PC-9 (cell line): ENCODE data around the gene ELL2. TPM values are rescaled to one million over a fixed set of nuclear protein-coding genes. Genes with fewer than 3 reads are reported as not detected.
A peak's percentile ranks its signal among the peaks of the same experiment; 100 is the strongest.

Source experiments
- BruUV-seq: library from RNA; stranded (reverse); fragments of 400-500 nt; replicated peaks from 2 replicates; lab custom pipeline; 2021; lab: Mats Ljungman, UMichigan
- CTCF ChIA-PET: fragments of 300-600 bp; sonication (Branson Sonifier 250); formaldehyde crosslinking; loops from one replicate; lab custom pipeline; 2022; ENCODE audit warnings: antibody characterized with exemption; lab: Charles Lee
- POLR2A ChIA-PET: fragments of 300-600 bp; sonication (Branson Sonifier 250); formaldehyde crosslinking; loops from one replicate; lab custom pipeline; 2022; ENCODE audit warnings: antibody characterized with exemption; ENCODE audit not compliant: unreplicated experiment; lab: Charles Lee
- DNase-seq, 2 experiments: peaks; one replicate each; pipeline versions ENCODE4 v3.0.0 to v3.0.0-alpha.2; 2015 to 2022; ENCODE audit warnings: mixed read lengths in 1 of 2
- H2AFZ ChIP-seq: fragments of 200-600 bp; sonication (generic); 2 replicates; pipeline ENCODE4 v1.8.1; 2017; ENCODE audit warnings: antibody characterized with exemption
- H3F3A ChIP-seq: fragments of 200-600 bp; sonication (generic); 2 replicates; pipeline ENCODE4 v1.8.1; 2017; ENCODE audit warnings: antibody characterized with exemption, mild to moderate bottlenecking, low read depth; ENCODE audit not compliant: insufficient read depth
- H3K27ac ChIP-seq: fragments of 200-600 bp; sonication (generic); 2 replicates; pipeline ENCODE4 v1.6.1; 2016; ENCODE audit warnings: mixed run types
- H3K27me3 ChIP-seq: fragments of 200-600 bp; sonication (generic); 2 replicates; pipeline ENCODE4 v1.6.1; 2016; ENCODE audit warnings: low read depth, mixed run types; ENCODE audit not compliant: insufficient read depth
- H3K36me3 ChIP-seq: fragments of 200-600 bp; sonication (generic); 2 replicates; pipeline ENCODE4 v1.6.1; 2016; ENCODE audit warnings: low read depth, mixed run types
- H3K4me1 ChIP-seq: fragments of 200-600 bp; sonication (generic); replicated peaks from 2 replicates; pipeline ENCODE4 v1.6.1; 2016; ENCODE audit warnings: mixed run types; ENCODE audit not compliant: insufficient read depth
- H3K4me2 ChIP-seq: fragments of 200-600 bp; sonication (generic); 2 replicates; pipeline ENCODE4 v1.6.1; 2017; ENCODE audit warnings: mixed run types
- H3K4me3 ChIP-seq: fragments of 200-600 bp; sonication (generic); 2 replicates; pipeline ENCODE4 v1.6.1; 2016; ENCODE audit warnings: mixed run types
- H3K79me2 ChIP-seq: fragments of 200-600 bp; sonication (generic); 2 replicates; pipeline ENCODE4 v1.6.1; 2017; ENCODE audit warnings: low read depth, mixed run types
- H3K9me2 ChIP-seq: fragments of 200-600 bp; sonication (generic); 2 replicates; pipeline ENCODE4 v1.8.1; 2017; ENCODE audit warnings: mild to moderate bottlenecking; ENCODE audit not compliant: insufficient read depth
- H3K9me3 ChIP-seq: fragments of 200-600 bp; sonication (generic); 2 replicates; pipeline ENCODE4 v1.8.1; 2016; ENCODE audit warnings: low read depth; ENCODE audit not compliant: insufficient read depth
- H4K20me1 ChIP-seq: fragments of 200-600 bp; sonication (generic); 2 replicates; pipeline ENCODE4 v1.8.1; 2017; ENCODE audit not compliant: insufficient read depth
- CTCF ChIP-seq: fragments of 200-600 bp; sonication (generic); conservative IDR thresholded peaks from 2 replicates; pipeline ENCODE4 v1.6.1; 2017; ENCODE audit warnings: mixed run types, antibody characterized with exemption, mild to moderate bottlenecking, moderate library complexity
- EZH2 ChIP-seq: fragments of 200-600 bp; sonication (generic); IDR thresholded peaks from 2 replicates; pipeline ENCODE4 v1.8.0; 2017; ENCODE audit warnings: antibody characterized with exemption, low read depth
- intact Hi-C: fragments of 100-400 bp; cut with micrococcal nuclease; formaldehyde crosslinking; loops from one replicate; pipeline ENCODE4 v1.10.0; 2022; ENCODE audit not compliant: unreplicated experiment
- total RNA-seq: library from RNA; stranded (reverse); gene quantifications from 2 replicates; pipeline ENCODE4 v1.2.3, GENCODE V29; 2021

The ELL2 gene
- total RNA-seq, 1 experiment from 2014 or later: 25.5 TPM

DNA sequence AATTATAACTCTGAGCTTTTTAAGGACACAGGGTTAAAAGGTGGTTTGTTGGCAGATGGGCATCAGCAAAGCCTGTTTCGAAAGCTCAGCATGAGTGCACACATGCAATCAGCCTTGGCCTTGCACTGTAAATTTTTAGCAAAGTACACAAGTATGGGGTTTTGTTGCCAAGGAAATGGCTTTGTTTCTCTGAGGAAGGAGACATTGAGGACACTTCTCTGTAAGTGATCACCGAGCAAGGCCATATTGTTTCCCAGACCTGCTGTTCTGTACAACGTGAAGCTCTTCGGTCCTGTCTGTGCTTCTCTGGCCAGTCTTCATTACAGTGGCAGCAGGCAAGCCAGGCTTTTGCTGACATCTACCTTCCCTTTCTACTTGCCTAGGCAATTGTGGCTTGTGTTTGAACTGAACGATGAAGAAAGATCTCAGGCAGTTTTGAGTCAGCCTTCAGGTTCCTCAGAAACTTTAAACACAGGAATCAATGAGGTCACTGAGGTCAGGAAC, 111.2 kb downstream of the ELL2 start:
- POLR2A ChIA-PET: no interaction called here
- Histone ChIP-seq H2AFZ (no peak overlapping the region), H3K9me3 (no peaks in the 10 kb centered on the region), H3K9me2 (no peaks in the 10 kb centered on the region), H3K4me3 (no peak overlapping the region), H3K79me2 (no peaks in the 10 kb centered on the region), H3K36me3 (no peaks in the 10 kb centered on the region), H4K20me1 (no peaks in the 10 kb centered on the region), H3K27ac (no peak overlapping the region), H3K4me2 (no peak overlapping the region), H3K4me1 (no peaks in the 10 kb centered on the region), H3K27me3 (no peaks in the 10 kb centered on the region), H3F3A (no peaks in the 10 kb centered on the region)
- intact Hi-C loops: no loop called here
- TF ChIP-seq EZH2 (no peak), CTCF (no peak)
- DNase-seq: no peak
- BruUV-seq: no TSS peak
- CTCF ChIA-PET: no interaction called here

- Histone ChIP-seq H3K79me2 (no peaks in the 10 kb centered on the region), H3K4me2 (no peak overlapping the region), H3K27ac (no peak overlapping the region), H4K20me1 (no peaks in the 10 kb centered on the region), H3K27me3 (no peaks in the 10 kb centered on the region), H3F3A (no peaks in the 10 kb centered on the region; the same call in 1 of the 2 replicates), H3K9me2 (no peaks in the 10 kb centered on the region), H3K4me1 (peaks cover 5% of the 10 kb centered on the region), H3K36me3 (no peaks in the 10 kb centered on the region), H2AFZ (no peak overlapping the region), H3K4me3 (no peak overlapping the region), H3K9me3 (no peaks in the 10 kb centered on the region)
- intact Hi-C loops: loop anchor here (10.0 kb wide), 1 partner anchor 564 kb away; the partner anchor contains the start of gene MCTP1
- POLR2A ChIA-PET: no interaction called here
- no peak for DNase-seq
- BruUV-seq: no TSS peak
- CTCF ChIA-PET: interaction anchor here (1.5 kb wide), 1 partner anchor 67 kb away, joined by 5 read pairs; no protein-coding TSS in a partner anchor
- TF ChIP-seq EZH2 (no peak), CTCF (no peak)
Measured at GRCh38 chr5:95848701-95849100, 113.0 kb downstream of the ELL2 start.

GRCh38 chr5:95847261-95847592, 114.4 kb downstream of the ELL2 start:
- Histone ChIP-seq H3K36me3 (no peaks in the 10 kb centered on the region), H3K9me2 (no peaks in the 10 kb centered on the region), H3K4me3 (no peak overlapping the region), H3K4me2 (no peak overlapping the region), H3F3A (no peaks in the 10 kb centered on the region; the same call in 1 of the 2 replicates), H3K27me3 (no peaks in the 10 kb centered on the region), H3K79me2 (no peaks in the 10 kb centered on the region), H2AFZ (no peak overlapping the region), H4K20me1 (no peaks in the 10 kb centered on the region), H3K9me3 (no peaks in the 10 kb centered on the region; the same call in 1 of the 2 replicates), H3K27ac (no peak overlapping the region), H3K4me1 (peaks cover 20% of the 10 kb centered on the region)
- intact Hi-C loops: loop anchor here (1.0 to 10.0 kb wide), 3 partner anchors 66 to 562 kb away; partner anchors contain the start of gene MCTP1
- BruUV-seq: no TSS peak
- DNase-seq: no peak
- peak; percentile 19; the same call in 1 of the 2 replicates for TF ChIP-seq CTCF
- no peak for TF ChIP-seq EZH2
- CTCF ChIA-PET: no interaction called here
- POLR2A ChIA-PET: no interaction called here
